HepG2 (cell line): ENCODE data around the gene CSHL1.
"Not testable (repeated sequence)": the region's sequence is repeated elsewhere in the genome, so short reads cannot be mapped to it uniquely, and the experiment has no call there.

ENCODE experiments used
- ARNTL ChIP-seq: sonication (generic); formaldehyde crosslinking; IDR thresholded peaks from 2 replicates; pipeline ENCODE4 v1.4.0; 2020; ENCODE audit warnings: mild to moderate bottlenecking, missing genetic modification reagents
- IRX3 ChIP-seq: sonication (generic); formaldehyde crosslinking; IDR thresholded peaks from 2 replicates; pipeline ENCODE4 v1.8.1; 2023; ENCODE audit warnings: mild to moderate bottlenecking, low read depth, missing genetic modification reagents, borderline replicate concordance
- MYC ChIP-seq: sonication (generic); formaldehyde crosslinking; IDR thresholded peaks from 2 replicates; pipeline ENCODE4 v1.9.0; 2021; ENCODE audit warnings: missing genetic modification reagents, borderline replicate concordance
- RFX5 ChIP-seq: IDR thresholded peaks from 2 replicates; pipeline ENCODE4 v1.6.1; 2011; ENCODE audit warnings: low read depth, low read length, improper control_type of control experiment
- SMC3 ChIP-seq: IDR thresholded peaks from 2 replicates; pipeline ENCODE4 v1.6.1; 2011; ENCODE audit warnings: low read length, improper control_type of control experiment
- TBP ChIP-seq: sonication (generic); formaldehyde crosslinking; IDR thresholded peaks from 2 replicates; pipeline ENCODE4 v1.5.0; 2020; ENCODE audit warnings: missing genetic modification reagents
- ZNF878 ChIP-seq: sonication (generic); formaldehyde crosslinking; IDR thresholded peaks from 2 replicates; pipeline ENCODE4 v1.8.1; 2023; ENCODE audit warnings: mild to moderate bottlenecking, missing genetic modification reagents, moderate library complexity
- TF ChIP-seq, protein P1 (sequence below): sonication (generic); formaldehyde crosslinking; IDR thresholded peaks from 2 replicates; pipeline ENCODE4 v1.4.0; 2020; ENCODE audit warnings: missing genetic modification reagents, mild to moderate bottlenecking, borderline replicate concordance

- TF ChIP-seq IRX3 (CRISPR knock-in tag); ARNTL (CRISPR knock-in tag); TBP; SMC3; ZNF878 (CRISPR knock-in tag); MYC (CRISPR knock-in tag); RFX5: not testable (repeated sequence)
- TF ChIP-seq, protein P1, sequence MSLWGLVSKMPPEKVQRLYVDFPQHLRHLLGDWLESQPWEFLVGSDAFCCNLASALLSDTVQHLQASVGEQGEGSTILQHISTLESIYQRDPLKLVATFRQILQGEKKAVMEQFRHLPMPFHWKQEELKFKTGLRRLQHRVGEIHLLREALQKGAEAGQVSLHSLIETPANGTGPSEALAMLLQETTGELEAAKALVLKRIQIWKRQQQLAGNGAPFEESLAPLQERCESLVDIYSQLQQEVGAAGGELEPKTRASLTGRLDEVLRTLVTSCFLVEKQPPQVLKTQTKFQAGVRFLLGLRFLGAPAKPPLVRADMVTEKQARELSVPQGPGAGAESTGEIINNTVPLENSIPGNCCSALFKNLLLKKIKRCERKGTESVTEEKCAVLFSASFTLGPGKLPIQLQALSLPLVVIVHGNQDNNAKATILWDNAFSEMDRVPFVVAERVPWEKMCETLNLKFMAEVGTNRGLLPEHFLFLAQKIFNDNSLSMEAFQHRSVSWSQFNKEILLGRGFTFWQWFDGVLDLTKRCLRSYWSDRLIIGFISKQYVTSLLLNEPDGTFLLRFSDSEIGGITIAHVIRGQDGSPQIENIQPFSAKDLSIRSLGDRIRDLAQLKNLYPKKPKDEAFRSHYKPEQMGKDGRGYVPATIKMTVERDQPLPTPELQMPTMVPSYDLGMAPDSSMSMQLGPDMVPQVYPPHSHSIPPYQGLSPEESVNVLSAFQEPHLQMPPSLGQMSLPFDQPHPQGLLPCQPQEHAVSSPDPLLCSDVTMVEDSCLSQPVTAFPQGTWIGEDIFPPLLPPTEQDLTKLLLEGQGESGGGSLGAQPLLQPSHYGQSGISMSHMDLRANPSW (CRISPR knock-in tag) = not testable (repeated sequence)
Observed at GRCh38 chr17:63922402-63922801, 11.3 kb upstream of the CSHL1 start.
